ENCODE results near the gene ANXA11.

The ANXA11 gene

GRCh38 chr10:80163741-80164341, 41.5 kb downstream of the ANXA11 start:
- no peak for TF ChIP-seq CTCF (IDR thresholded peaks at IDR 0.05; ENCODE audit: low read depth, low read length)
- no peaks in the 10 kb centered on the region for H3K27me3 ChIP-seq
- no peaks in the 10 kb centered on the region for H3K9me3 ChIP-seq
- no peak overlapping the region for H3K4me3 ChIP-seq (ENCODE audit: low read depth, low read length)
- no peak for DNase-seq
- H3K36me3 ChIP-seq = no peaks in the 10 kb centered on the region
- H3K4me1 ChIP-seq = peaks cover 15% of the 10 kb centered on the region

- Histone ChIP-seq H3K36me3 (no peaks in the 10 kb centered on the region), H3K9me3 (no peaks in the 10 kb centered on the region), H3K4me1 (peaks cover 16% of the 10 kb centered on the region), H3K27me3 (no peaks in the 10 kb centered on the region), H3K4me3 (ENCODE audit: low read depth, low read length) (no peak overlapping the region)
- peak; percentile 50 for TF ChIP-seq CTCF (IDR thresholded peaks at IDR 0.05; ENCODE audit: low read depth, low read length)
- peak; percentile 30 for DNase-seq
Observed at GRCh38 chr10:80161321-80162083, 43.8 kb downstream of the ANXA11 start.

DNA sequence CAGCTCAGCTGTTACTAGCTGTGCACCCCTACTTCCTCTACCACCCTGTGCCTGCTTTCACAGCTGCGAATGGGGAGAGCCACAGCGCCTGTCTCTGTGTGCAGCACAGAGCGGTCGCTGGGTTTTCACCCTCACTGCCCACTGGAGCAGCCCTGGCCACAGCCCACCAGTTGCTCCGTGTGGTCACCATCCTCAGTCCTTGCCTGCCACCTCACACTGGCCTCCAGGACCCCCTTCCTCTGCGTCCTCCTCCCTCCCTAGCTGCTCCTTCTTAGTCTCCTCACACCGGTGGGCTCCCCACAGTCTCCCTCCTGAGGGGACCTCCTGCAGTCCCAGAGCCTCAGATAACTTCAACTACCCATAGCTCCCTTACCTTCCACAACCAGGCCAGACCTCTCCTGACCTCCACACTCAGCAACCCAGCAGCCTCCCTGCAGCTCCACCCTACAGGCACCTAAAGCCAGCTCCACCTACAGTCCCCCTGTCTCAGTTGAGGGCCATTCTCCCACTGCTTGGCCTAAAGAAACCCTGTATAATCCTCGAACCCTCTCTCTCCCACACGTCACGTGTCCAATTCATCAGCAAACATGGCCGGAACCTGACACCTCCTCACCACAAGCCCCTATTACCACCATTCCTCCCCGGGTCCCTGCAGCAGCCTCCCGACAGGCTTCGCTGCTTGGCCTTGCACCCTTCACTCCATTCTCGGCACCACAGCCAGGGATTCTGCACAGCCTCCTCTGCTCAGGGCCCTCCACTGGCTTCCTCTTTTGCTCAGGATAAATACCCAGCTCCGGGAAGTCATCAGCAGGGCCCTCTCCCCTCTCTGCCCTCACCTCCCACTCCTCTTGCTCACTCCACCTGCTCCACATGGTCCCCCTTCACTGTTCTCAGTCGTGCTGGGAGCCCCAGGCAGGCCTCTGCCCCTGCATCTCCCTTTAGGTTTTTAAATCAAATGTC, 44.7 kb downstream of the ANXA11 start:
- Histone ChIP-seq H3K4me3 (ENCODE audit: low read depth, low read length) (no peak overlapping the region), H3K4me1 (peaks cover 16% of the 10 kb centered on the region), H3K27me3 (no peaks in the 10 kb centered on the region), H3K36me3 (no peaks in the 10 kb centered on the region), H3K9me3 (no peaks in the 10 kb centered on the region)
- TF ChIP-seq CTCF (IDR thresholded peaks at IDR 0.05; ENCODE audit: low read depth, low read length) = no peak
- no peak for DNase-seq

- no peak for TF ChIP-seq CTCF (IDR thresholded peaks at IDR 0.05; ENCODE audit: low read depth, low read length)
- no peaks in the 10 kb centered on the region for H3K27me3 ChIP-seq
- H3K4me1 ChIP-seq = peaks cover 16% of the 10 kb centered on the region
- no peak for DNase-seq
- no peaks in the 10 kb centered on the region for H3K36me3 ChIP-seq
- no peaks in the 10 kb centered on the region for H3K9me3 ChIP-seq
- H3K4me3 ChIP-seq (ENCODE audit: low read depth, low read length) = peak overlapping the region; percentile 26
Observed at GRCh38 chr10:80159166-80159873, 46.0 kb downstream of the ANXA11 start.

- Histone ChIP-seq H3K9me3 (no peaks in the 10 kb centered on the region), H3K4me1 (peaks cover 16% of the 10 kb centered on the region), H3K36me3 (no peaks in the 10 kb centered on the region), H3K4me3 (ENCODE audit: low read depth, low read length) (peak overlapping the region; percentile 26), H3K27me3 (no peaks in the 10 kb centered on the region)
- peak; percentile 86 for DNase-seq
- TF ChIP-seq CTCF (IDR thresholded peaks at IDR 0.05; ENCODE audit: low read depth, low read length) = no peak
Observed at GRCh38 chr10:80158598-80159127, 46.7 kb downstream of the ANXA11 start.
